Neural progenitor cell (in vitro differentiated cells): Measurements from ENCODE around the gene UBAP2. TPM values are rescaled to one million over a fixed set of nuclear protein-coding genes. Genes with fewer than 3 reads are reported as not detected.

Experiments used
- DNase-seq: peaks from one replicate; pipeline ENCODE4 v3.0.0-alpha.2; 2016; ENCODE audit warnings: low spot score
- H2AFZ ChIP-seq: fragments of 200-600 bp; sonication (generic); replicated peaks from 2 replicates; pipeline ENCODE4 v1.6.1; 2016; ENCODE audit warnings: antibody characterized with exemption
- H3F3A ChIP-seq: fragments of 200-600 bp; sonication (generic); 2 replicates; pipeline ENCODE4 v1.6.1; 2016; ENCODE audit warnings: antibody characterized with exemption, low read depth
- H3K27ac ChIP-seq: fragments of 200-600 bp; sonication (generic); 2 replicates; pipeline ENCODE4 v1.5.1; 2016; ENCODE audit warnings: mild to moderate bottlenecking
- H3K27me3 ChIP-seq: fragments of 200-600 bp; sonication (generic); 2 replicates; pipeline ENCODE4 v1.6.1; 2016; ENCODE audit warnings: mild to moderate bottlenecking, moderate library complexity
- H3K36me3 ChIP-seq: fragments of 200-600 bp; sonication (generic); 2 replicates; pipeline ENCODE4 v1.5.1; 2016
- H3K4me1 ChIP-seq: fragments of 200-600 bp; sonication (generic); 2 replicates; pipeline ENCODE4 v1.6.1; 2016; ENCODE audit warnings: mixed run types
- H3K4me2 ChIP-seq: fragments of 200-600 bp; sonication (generic); 2 replicates; pipeline ENCODE4 v1.6.1; 2016
- H3K4me3 ChIP-seq: fragments of 200-600 bp; sonication (generic); 2 replicates; pipeline ENCODE4 v1.5.1; 2016
- H3K79me2 ChIP-seq: fragments of 200-600 bp; sonication (generic); 2 replicates; pipeline ENCODE4 v1.6.1; 2016; ENCODE audit warnings: low read depth
- H3K9ac ChIP-seq: fragments of 200-600 bp; sonication (generic); 2 replicates; pipeline ENCODE4 v1.6.1; 2016
- H3K9me3 ChIP-seq: fragments of 200-600 bp; sonication (generic); 2 replicates; pipeline ENCODE4 v1.5.1; 2016; ENCODE audit warnings: low read depth
- H4K20me1 ChIP-seq: fragments of 200-600 bp; sonication (generic); 2 replicates; pipeline ENCODE4 v1.6.1; 2016; ENCODE audit warnings: low read depth
- H3K27ac Mint-ChIP-seq: 3 replicates; pipeline ENCODE4 v1.8.0; 2021; ENCODE audit warnings: mixed read lengths
- H3K27me3 Mint-ChIP-seq: 2 replicates; pipeline ENCODE4 v1.8.0; 2022; ENCODE audit warnings: low read depth, mild to moderate bottlenecking, inconsistent platforms, moderate library complexity, mixed read lengths; ENCODE audit not compliant: insufficient read depth
- H3K36me3 Mint-ChIP-seq: 3 replicates; pipeline ENCODE4 v1.8.0; 2021; ENCODE audit warnings: mixed read lengths
- H3K4me1 Mint-ChIP-seq: 3 replicates; pipeline ENCODE4 v1.8.0; 2021; ENCODE audit warnings: mixed read lengths
- H3K4me3 Mint-ChIP-seq: 3 replicates; pipeline ENCODE4 v1.8.0; 2021; ENCODE audit warnings: mild to moderate bottlenecking, moderate library complexity, mixed read lengths
- H3K9me3 Mint-ChIP-seq: 3 replicates; pipeline ENCODE4 v1.8.0; 2020; ENCODE audit warnings: mixed read lengths
- CTCF ChIP-seq: fragments of 200-600 bp; sonication (generic); IDR thresholded peaks from 2 replicates; pipeline ENCODE4 v1.5.1; 2017; ENCODE audit warnings: antibody characterized with exemption, mild to moderate bottlenecking
- EZH2 ChIP-seq: fragments of 200-600 bp; sonication (generic); IDR thresholded peaks from 2 replicates; pipeline ENCODE4 v1.6.1; 2017; ENCODE audit warnings: antibody characterized with exemption, mild to moderate bottlenecking, moderate library complexity
- EZH2phosphoT487 ChIP-seq: fragments of 200-600 bp; sonication (generic); IDR thresholded peaks from 2 replicates; pipeline ENCODE4 v1.6.1; 2017; ENCODE audit warnings: antibody characterized with exemption
- total RNA-seq: library from RNA; depleted of rRNA; stranded (reverse); fragments of >200 nt; gene quantifications from 2 replicates; pipeline ENCODE4 v1.2.3, GENCODE V29; 2015; ENCODE audit warnings: low replicate concordance

The UBAP2 gene
- total RNA-seq, 1 donor from 2014 or later: 24.3 TPM

- no peak for DNase-seq
- peaks cover 2% of the 10 kb centered on the region for H3K27me3 Mint-ChIP-seq
- Histone ChIP-seq H3K9ac (no peak overlapping the region), H3K79me2 (no peaks in the 10 kb centered on the region), H2AFZ (no peak overlapping the region), H3K27ac (no peak overlapping the region), H4K20me1 (no peaks in the 10 kb centered on the region), H3F3A (no peaks in the 10 kb centered on the region), H3K9me3 (no peaks in the 10 kb centered on the region), H3K4me2 (no peak overlapping the region), H3K4me1 (no peaks in the 10 kb centered on the region), H3K27me3 (no peaks in the 10 kb centered on the region), H3K4me3 (no peak overlapping the region), H3K36me3 (peaks cover 4% of the 10 kb centered on the region)
- H3K4me1 Mint-ChIP-seq: no peaks in the 10 kb centered on the region
- no peak overlapping the region for H3K27ac Mint-ChIP-seq
- H3K9me3 Mint-ChIP-seq: no peaks in the 10 kb centered on the region
- TF ChIP-seq EZH2phosphoT487 (no peak), CTCF (no peak), EZH2 (no peak)
- no peak overlapping the region for H3K4me3 Mint-ChIP-seq
- peaks cover 10% of the 10 kb centered on the region for H3K36me3 Mint-ChIP-seq
These were observed 60.3 kb downstream of the UBAP2 start for GRCh38 chr9:33988219-33988890.

GRCh38 chr9:33976414-33976813 lies 72.3 kb downstream of the UBAP2 start:
- Mint-ChIP-seq H3K9me3 (no peaks in the 10 kb centered on the region), H3K4me1 (no peaks in the 10 kb centered on the region), H3K27ac (no peak overlapping the region), H3K36me3 (peaks cover 14% of the 10 kb centered on the region), H3K4me3 (no peak overlapping the region), H3K27me3 (no peaks in the 10 kb centered on the region)
- Histone ChIP-seq H4K20me1 (no peaks in the 10 kb centered on the region), H3K79me2 (no peaks in the 10 kb centered on the region), H3K4me1 (peaks cover 17% of the 10 kb centered on the region), H3K9ac (no peak overlapping the region), H2AFZ (no peak overlapping the region), H3F3A (peaks cover 12% of the 10 kb centered on the region), H3K27me3 (no peaks in the 10 kb centered on the region), H3K4me2 (no peak overlapping the region), H3K27ac (no peak overlapping the region), H3K36me3 (peaks cover 4% of the 10 kb centered on the region), H3K4me3 (no peak overlapping the region), H3K9me3 (no peaks in the 10 kb centered on the region)
- no peak for DNase-seq
- no peak for TF ChIP-seq EZH2phosphoT487
- no peak for TF ChIP-seq CTCF
- no peak for TF ChIP-seq EZH2

GRCh38 chr9:33972698-33973097 lies 76.0 kb downstream of the UBAP2 start:
- no peak overlapping the region for H3K4me3 Mint-ChIP-seq
- Histone ChIP-seq H4K20me1 (no peaks in the 10 kb centered on the region), H3K36me3 (peaks cover 4% of the 10 kb centered on the region), H3K79me2 (no peaks in the 10 kb centered on the region), H3F3A (peaks cover 12% of the 10 kb centered on the region), H3K4me2 (peak overlapping the region; percentile 8), H3K27ac (peak overlapping the region; percentile 4), H3K4me1 (peaks cover 17% of the 10 kb centered on the region), H3K27me3 (no peaks in the 10 kb centered on the region), H3K4me3 (no peak overlapping the region), H3K9me3 (no peaks in the 10 kb centered on the region), H3K9ac (no peak overlapping the region), H2AFZ (no peak overlapping the region)
- H3K36me3 Mint-ChIP-seq: peaks cover 30% of the 10 kb centered on the region
- no peaks in the 10 kb centered on the region for H3K4me1 Mint-ChIP-seq
- H3K9me3 Mint-ChIP-seq: no peaks in the 10 kb centered on the region
- peaks cover 2% of the 10 kb centered on the region for H3K27me3 Mint-ChIP-seq
- no peak overlapping the region for H3K27ac Mint-ChIP-seq
- no peak for DNase-seq
- TF ChIP-seq EZH2 (no peak), EZH2phosphoT487 (no peak), CTCF (no peak)
